ENCODE data around the gene PRR5L.

The PRR5L gene

GRCh38 chr11:36328966-36329673 lies 33.0 kb downstream of the PRR5L start:
- no peak for DNase-seq

GRCh38 chr11:36330411-36330810 lies 34.3 kb downstream of the PRR5L start:
- DNase-seq = no peak

GRCh38 chr11:36333468-36333867 lies 37.4 kb downstream of the PRR5L start:
- no peak for DNase-seq

DNA sequence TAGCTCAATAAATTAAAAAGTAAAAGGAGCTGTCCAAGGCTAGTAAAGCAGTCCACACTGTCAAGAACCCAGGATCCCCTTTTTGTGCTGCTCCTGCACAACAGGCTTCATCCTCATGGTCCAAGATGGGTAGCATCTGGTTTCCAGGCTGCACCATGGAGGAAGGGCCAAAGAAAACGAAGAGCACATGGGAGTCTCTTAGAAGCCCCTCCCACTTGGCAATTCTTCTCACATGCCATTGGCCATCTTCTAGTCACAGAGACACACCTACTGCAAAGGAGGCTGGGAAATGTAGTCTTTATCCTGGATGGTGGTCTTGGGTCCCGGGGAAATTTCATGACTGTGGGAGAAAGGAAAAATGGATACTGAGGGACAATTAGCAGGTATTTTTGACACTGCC lies 37.8 kb downstream of the PRR5L start:
- DNase-seq = no peak

- DNase-seq = no peak
These were observed 43.8 kb downstream of the PRR5L start for GRCh38 chr11:36339888-36340287.

DNA sequence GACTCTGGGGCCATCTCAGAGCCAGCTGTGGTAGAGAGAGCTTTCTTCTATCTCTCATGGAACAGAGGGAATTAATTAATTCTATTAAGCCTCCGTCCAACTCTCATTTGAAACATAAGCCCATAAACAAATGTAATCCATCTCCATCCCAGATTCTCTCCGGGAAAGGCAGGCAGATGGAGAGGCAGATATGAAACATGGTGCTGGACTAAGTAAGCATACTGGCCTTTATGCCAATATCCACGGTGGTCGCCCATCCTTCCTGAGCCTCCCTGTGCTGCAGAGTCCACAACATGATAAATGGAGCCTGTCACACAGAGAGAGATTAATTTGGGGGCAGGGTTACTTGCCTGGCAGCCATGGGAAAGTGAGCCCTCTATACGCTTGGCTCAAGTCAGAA lies 44.8 kb downstream of the PRR5L start:
- DNase-seq = no peak

DNA sequence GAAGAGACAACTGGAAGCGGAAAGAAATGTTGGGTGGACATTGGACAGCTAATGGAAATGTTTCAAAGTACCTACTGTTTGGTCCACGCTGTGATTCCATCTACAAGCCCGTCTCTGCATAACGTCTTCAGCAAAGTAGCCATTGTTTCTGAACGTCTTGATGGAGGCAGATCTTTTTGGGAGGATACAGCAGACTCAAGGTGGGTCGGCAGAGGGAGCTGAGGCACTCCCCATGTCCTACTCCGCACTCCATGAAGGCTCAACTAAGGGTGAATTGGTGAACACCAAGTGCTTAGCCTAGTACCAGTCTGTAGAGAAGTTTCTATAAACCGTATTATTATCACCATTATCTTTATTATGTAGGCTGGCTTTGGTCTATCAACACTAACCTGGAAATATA lies 45.8 kb downstream of the PRR5L start:
- no peak for DNase-seq

GRCh38 chr11:36342327-36342726 lies 46.2 kb downstream of the PRR5L start:
- DNase-seq = no peak

DNA sequence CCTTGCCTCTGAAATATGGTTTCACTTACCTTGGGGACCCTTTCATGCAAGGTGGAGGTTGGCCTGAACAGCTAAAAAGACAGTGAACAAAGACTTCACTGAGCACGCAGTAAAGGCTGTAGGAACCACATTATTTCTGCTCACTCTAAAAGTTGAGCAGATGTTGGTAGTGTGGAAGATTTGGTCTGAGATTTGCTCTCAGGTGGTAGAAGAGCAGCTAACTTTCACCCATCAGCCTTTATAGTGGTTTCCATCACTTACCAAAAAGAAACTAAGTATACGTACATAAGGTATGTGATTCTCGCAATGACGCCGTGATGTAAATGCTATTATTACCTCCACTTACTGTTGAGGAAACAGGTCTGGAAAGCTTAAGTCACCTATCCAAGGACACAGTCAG lies 47.3 kb downstream of the PRR5L start:
- no peak for DNase-seq

GRCh38 chr11:36345084-36345511 lies 49.0 kb downstream of the PRR5L start:
- DNase-seq = no peak

DNA sequence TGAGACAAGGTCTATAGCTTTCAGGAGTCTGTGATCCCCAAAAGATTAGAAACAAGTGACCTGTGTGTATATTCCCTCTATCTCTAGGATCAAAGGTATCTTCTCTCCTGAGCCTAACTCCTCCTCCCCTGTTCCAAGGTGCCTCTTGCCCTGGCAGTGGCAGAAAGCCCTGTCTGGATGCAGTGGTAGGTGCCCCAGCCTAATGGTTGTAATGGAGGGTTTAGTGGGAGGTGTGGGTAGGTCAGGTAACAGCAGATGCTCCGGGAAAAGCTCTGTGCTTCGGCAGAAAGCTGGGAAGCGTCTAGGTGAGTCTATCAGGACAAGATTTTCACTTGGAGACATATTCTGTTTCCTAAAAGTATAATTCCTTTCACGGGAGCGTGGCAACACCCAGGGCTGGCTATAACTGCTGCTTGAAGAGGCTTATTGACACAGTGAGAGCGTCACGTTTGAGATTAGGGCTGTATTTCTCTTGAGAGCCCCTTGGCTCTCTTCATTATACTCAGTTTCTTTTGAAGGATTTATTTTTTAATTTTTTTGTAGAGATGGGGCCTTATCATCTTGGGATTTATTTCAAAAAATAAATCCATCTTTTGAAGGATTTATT lies 49.5 kb downstream of the PRR5L start:
- no peak for DNase-seq

DNA sequence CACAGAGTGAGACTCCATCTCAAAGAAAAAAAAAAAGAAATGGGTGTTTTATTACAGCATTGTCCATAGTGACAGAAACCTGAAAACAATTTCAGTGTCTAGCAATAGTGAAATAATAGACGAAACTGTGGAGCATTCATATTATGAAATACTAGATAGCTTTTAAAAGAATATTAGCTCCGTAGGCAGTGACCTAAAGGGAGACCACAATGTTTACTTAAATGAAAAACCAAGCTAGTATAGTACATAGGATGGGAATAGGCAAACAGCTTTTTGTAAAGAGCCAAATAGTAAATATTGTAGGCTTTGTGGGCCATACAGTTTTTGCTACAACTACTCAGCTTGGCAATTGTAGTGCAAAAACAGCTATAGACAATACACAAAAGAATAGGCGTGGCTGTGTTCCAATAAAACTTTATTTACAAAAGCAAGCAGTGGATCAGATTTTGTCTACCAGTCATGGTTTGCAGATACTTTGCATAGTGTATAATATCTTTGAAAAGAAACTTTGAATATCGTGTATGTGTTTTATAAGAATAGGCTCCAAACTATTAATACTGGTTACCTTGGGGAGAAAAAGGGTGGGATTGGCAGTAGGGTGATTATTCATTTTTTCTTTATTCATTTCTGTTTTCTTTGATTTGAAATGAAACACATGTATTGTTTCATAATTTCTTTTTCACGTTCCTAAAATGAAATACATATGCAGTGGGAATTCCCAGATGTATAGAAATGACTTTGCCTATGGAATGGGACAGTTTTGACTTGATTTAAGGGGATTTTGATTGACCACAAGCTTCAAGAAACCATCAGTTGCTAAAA lies 50.7 kb downstream of the PRR5L start:
- no peak for DNase-seq

DNA sequence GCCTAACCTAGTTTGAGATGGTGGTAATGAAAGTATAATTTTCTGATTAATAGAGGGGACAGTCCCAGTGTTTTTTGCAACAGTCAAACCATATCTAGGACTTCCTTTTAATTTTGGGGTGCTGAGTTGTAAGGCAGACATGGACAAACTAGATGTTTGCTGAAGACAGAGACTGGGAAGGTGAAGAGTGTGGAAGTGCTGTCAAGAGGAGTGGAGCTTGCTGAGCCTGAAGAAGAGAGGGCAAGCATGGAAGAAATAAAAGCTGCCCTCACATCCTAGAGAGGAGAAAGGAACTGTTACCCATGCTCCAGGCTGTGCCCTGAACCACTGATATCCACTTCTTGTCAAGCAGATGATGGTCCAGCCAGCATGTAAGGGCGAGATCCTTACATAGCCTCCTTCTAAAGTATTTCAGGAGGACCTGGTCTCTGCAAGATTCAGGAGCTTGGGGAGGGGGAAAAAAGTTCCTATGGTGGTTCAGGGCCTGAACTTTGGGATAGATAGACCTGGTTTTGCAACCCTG lies 51.4 kb downstream of the PRR5L start:
- DNase-seq = no peak

DNA sequence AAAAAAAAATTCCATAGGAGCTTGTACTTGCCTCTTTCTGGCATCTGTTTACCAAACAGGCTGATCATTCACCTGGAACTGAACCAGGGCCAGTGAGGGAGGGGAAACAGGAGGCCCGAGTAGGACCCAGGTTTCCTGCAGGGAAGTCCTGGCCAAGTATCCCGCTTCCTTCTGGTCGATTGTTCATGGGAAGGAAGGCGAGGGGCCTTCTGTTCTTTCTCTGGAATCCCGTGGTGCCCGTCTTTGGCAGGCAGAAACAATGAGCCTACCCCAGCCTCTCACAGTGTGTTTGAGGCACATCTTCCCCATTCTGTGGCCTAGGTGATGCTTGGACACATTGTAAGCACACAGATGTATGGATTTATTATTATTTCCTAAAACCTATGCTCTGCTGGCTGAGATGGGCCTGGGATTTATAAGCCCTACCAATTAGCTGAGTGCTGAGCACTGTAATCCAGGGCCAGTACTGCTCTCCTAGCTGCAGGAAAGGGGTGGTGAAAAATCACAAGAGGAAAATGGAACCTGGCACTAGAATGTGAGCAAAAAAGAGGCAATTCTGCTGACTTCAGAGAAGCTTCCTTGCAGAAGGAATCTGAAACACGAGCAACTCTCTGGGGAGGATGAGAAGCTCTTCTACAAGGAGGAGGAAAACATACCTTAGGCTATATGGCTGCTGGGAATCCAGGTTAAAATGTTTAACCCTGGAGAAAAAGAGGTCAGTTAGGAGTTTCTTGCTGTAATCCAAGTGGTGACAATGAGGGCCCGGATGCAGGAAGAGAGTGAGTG lies 53.5 kb downstream of the PRR5L start:
- DNase-seq = no peak

GRCh38 chr11:36350137-36350513 lies 54.0 kb downstream of the PRR5L start:
- no peak for DNase-seq

GRCh38 chr11:36352922-36353321 lies 56.8 kb downstream of the PRR5L start:
- no peak for DNase-seq

GRCh38 chr11:36354221-36355003 lies 58.3 kb downstream of the PRR5L start:
- DNase-seq = no peak

- DNase-seq = no peak
These were observed 60.1 kb downstream of the PRR5L start for GRCh38 chr11:36356201-36356600.

DNA sequence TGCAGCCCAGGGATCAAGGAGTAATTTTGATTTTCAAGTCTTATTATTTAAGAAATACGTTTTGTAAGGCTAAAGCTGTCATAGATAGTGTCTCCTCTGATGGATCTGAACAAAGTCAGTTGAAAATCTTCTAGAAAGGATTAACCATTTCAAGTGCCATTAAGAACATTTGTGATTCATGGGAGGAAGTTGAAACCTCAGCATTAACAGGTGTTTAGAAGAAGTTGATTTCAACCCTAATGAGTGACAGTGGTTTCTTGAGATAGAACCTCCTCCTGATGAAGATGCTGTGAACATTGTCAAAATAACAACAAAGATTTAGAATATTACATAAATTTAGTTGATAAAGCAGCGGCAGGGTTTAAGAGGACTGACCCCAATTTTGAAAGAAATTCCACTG lies 61.7 kb downstream of the PRR5L start:
- no peak for DNase-seq

DNA sequence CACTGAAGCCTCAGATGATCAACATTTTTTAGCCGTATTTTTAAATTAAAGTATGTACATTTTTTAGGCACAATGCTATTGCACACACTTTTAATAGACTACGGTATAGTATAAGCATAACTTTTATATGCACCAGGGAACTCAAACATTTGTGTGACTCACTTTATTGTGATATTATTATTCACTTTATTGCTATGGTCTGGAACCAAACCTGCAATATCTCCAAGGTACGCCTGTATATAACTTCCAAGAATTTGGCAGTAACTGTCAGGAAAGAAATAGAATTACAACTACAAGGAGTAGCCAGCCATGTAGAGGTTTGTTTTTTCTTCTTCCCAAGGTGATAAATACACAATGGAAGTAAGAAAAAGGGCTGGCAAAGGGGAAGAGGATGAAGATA lies 62.3 kb downstream of the PRR5L start:
- DNase-seq = no peak

GRCh38 chr11:36360318-36360717 lies 64.2 kb downstream of the PRR5L start:
- DNase-seq = no peak

DNA sequence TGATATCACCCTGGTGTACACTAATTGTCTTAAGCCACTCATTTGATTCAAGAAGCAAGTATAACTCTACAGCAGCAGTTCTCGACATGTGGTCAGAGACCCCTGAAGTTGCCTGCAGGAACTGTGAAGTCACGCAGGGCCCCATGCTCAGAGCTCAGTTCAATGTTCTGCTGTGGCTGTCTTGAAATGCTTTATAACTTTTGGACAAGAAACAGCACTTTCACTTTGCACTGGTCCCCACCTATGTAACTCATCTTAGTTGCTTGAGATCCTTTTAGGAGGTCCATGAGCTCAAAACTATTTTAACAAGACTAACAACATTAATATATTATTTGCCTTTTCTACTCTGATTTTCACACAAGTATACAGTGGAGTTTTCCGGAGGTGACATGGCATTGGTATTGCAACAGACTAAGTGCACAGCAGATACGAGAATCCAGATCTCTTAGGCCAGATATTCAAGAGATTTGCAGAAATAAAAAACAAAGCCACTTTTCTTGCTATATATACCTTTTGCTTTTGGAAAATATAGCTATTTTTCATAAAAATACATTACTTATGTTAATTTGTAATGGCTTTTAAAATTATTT lies 64.8 kb downstream of the PRR5L start:
- no peak for DNase-seq
